Measurements from ENCODE around the gene CFAP61.

DNA sequence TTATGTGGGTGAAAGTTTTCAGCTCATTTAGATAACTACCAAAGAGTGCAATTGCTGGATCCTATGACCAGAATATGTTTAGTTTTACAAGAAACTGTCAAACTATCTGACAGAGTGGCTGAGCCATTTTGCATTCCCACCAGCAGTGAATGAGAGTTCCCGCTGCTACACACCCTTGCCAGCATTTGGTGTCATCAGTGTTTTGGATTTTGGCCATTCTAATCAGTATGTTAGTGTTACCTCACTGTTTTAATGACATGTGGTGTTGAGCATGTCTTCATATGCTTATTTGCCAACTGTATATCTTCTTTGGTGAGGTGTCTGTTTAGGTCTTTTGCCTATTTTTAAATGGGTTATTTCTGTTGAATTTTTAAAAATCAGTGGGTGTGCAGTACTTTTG lies 120.9 kb downstream of the CFAP61 start:
- TF ChIP-seq, protein P1, sequence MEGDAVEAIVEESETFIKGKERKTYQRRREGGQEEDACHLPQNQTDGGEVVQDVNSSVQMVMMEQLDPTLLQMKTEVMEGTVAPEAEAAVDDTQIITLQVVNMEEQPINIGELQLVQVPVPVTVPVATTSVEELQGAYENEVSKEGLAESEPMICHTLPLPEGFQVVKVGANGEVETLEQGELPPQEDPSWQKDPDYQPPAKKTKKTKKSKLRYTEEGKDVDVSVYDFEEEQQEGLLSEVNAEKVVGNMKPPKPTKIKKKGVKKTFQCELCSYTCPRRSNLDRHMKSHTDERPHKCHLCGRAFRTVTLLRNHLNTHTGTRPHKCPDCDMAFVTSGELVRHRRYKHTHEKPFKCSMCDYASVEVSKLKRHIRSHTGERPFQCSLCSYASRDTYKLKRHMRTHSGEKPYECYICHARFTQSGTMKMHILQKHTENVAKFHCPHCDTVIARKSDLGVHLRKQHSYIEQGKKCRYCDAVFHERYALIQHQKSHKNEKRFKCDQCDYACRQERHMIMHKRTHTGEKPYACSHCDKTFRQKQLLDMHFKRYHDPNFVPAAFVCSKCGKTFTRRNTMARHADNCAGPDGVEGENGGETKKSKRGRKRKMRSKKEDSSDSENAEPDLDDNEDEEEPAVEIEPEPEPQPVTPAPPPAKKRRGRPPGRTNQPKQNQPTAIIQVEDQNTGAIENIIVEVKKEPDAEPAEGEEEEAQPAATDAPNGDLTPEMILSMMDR (IDR thresholded peaks at IDR 0.05; ENCODE audit: low read depth, low read length), result no peak
- TF ChIP-seq, protein P2, sequence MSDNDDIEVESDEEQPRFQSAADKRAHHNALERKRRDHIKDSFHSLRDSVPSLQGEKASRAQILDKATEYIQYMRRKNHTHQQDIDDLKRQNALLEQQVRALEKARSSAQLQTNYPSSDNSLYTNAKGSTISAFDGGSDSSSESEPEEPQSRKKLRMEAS (IDR thresholded peaks at IDR 0.05; ENCODE audit: low read depth, low read length), result no peak
- no peak for TF ChIP-seq POLR2A (IDR thresholded peaks at IDR 0.05; ENCODE audit: extremely low read depth, insufficient read length)

All from NB4 (cell line).